ENCODE results near the gene DOCK2.

DOCK2 gene

DNA sequence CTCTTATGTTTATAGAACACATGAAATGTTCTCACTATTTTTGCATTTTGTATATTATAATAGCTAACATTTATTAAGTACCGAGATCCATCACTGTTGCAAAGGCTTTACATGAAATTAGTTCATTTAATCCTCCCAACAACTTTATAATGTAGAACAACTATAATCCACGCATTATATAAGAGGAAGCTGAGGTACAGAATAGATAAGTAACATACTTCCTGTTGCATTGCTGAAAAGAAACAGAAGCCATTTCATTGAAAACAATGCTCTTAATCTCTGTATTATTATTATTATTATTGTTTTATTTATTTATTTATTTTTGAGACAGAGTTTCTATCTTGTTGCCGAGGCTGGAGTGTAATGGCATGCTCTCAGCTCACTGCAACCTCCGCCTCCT is 351.1 kb downstream of the DOCK2 start:
- no peak for DNase-seq (ENCODE audit: low spot score)
- ChIA-PET CTCF (no interaction called here), POLR2A (ENCODE audit: low non-redundant PET) (no interaction called here)
- no peak overlapping the region for H3K27ac ChIP-seq
- TF ChIP-seq, protein P1, sequence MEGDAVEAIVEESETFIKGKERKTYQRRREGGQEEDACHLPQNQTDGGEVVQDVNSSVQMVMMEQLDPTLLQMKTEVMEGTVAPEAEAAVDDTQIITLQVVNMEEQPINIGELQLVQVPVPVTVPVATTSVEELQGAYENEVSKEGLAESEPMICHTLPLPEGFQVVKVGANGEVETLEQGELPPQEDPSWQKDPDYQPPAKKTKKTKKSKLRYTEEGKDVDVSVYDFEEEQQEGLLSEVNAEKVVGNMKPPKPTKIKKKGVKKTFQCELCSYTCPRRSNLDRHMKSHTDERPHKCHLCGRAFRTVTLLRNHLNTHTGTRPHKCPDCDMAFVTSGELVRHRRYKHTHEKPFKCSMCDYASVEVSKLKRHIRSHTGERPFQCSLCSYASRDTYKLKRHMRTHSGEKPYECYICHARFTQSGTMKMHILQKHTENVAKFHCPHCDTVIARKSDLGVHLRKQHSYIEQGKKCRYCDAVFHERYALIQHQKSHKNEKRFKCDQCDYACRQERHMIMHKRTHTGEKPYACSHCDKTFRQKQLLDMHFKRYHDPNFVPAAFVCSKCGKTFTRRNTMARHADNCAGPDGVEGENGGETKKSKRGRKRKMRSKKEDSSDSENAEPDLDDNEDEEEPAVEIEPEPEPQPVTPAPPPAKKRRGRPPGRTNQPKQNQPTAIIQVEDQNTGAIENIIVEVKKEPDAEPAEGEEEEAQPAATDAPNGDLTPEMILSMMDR (conservative IDR thresholded peaks at IDR 0.05; ENCODE audit: low read depth), result no peak

GRCh38 chr5:169988947-169989346 is 351.9 kb downstream of the DOCK2 start:
- CTCF ChIA-PET, result interaction anchor here (0.6 kb wide), 1 partner anchor 43 kb away, joined by 3 read pairs; no protein-coding TSS in a partner anchor
- peak; percentile 19 for DNase-seq (ENCODE audit: low spot score)
- no peak overlapping the region for H3K27ac ChIP-seq
- TF ChIP-seq, protein P1 (conservative IDR thresholded peaks at IDR 0.05; ENCODE audit: low read depth), result no peak
- POLR2A ChIA-PET (ENCODE audit: low non-redundant PET), result no interaction called here

DNA sequence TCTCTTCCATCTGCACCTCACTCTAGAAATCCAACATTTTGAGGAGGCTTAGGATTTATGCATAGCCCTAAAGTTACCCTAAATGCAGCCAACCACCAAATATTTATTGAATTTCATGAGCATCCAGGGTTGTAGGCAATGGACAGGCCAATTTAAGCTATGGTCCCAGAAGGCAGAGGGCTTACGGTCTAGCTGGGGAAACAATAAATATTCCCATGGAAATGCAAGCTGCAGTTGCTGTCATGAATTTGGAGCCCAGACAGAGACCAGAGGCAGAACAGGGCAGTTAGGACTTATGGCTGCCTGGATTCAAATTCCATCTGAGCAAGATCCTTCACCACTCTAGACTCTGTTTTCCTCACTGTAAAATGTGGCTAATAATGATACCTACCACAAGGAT is 352.3 kb downstream of the DOCK2 start:
- no peak for DNase-seq (ENCODE audit: low spot score)
- TF ChIP-seq, protein P1 (conservative IDR thresholded peaks at IDR 0.05; ENCODE audit: low read depth), result no peak
- ChIA-PET POLR2A (ENCODE audit: low non-redundant PET) (no interaction called here), CTCF (interaction anchor here (0.6 to 1.6 kb wide), 3 partner anchors 9 to 376 kb away, joined by 3 to 9 read pairs (median 4); partner anchors contain the start of gene INSYN2B)
- H3K27ac ChIP-seq, result no peak overlapping the region

DNA sequence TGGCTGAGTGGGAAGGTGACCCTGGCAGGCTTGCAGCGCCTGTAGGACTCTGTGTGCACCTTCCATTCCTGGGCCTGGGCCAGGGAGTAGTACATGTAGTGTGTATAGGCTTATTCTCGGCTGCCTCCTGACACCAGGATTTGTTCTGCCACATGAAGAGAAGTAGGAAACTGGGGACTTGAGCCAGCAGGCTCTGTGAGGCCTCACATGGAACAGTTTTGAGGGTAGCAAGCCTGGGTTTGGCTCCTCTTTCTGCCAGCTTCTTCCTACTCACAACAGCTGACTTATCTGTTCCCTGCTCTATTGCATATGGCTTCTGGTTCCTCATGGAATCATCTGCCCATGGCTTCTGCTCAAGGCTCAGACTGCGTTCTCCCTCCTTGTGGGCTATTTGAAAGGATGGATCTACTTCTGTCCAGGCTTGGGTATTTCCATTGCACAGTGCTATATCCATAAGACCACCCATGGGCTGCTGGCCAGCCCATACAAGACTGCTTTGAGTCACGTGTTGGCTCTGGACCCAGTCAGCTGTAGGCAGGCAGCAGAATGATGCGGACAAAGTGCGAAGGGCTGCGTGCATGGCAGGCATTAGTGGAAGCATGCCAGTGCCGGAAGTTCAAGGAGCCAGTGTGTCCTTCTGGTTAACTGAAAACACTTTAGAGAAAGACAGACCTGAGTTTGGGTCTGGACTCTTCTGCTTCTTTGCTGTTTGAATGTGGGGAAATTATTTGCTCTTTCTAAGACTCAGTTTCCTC is 354.2 kb downstream of the DOCK2 start:
- ChIA-PET POLR2A (ENCODE audit: low non-redundant PET) (no interaction called here), CTCF (interaction anchor here (0.7 to 1.6 kb wide), 2 partner anchors 10 to 11 kb away, joined by 3 to 5 read pairs; partner anchors contain the start of gene INSYN2B)
- H3K27ac ChIP-seq, result no peak overlapping the region
- DNase-seq (ENCODE audit: low spot score), result no peak
- TF ChIP-seq, protein P1 (conservative IDR thresholded peaks at IDR 0.05; ENCODE audit: low read depth), result no peak

- ChIA-PET POLR2A (ENCODE audit: low non-redundant PET) (no interaction called here), CTCF (interaction anchor here (1.6 kb wide), 1 partner anchor 12 kb away, joined by 5 read pairs; no protein-coding TSS in a partner anchor)
- TF ChIP-seq, protein P1 (conservative IDR thresholded peaks at IDR 0.05; ENCODE audit: low read depth), result no peak
- no peak for DNase-seq (ENCODE audit: low spot score)
- no peak overlapping the region for H3K27ac ChIP-seq
Measured at GRCh38 chr5:169992789-169993484, 355.9 kb downstream of the DOCK2 start.

DNA sequence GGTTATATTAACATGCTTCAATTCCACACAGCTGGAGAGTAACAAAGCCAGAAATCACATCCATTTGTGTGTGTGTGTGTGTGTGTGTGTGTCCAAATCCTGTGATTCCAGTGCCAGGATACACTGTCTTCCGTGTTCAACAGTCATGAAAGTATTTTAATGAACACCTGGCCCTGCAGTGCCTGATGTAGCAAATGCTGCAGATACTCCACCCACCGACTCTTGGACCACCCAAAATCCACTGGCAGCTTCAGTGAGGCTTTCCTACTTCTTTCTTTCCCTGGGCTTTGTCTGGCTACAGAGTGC is 356.4 kb downstream of the DOCK2 start:
- TF ChIP-seq, protein P1 (conservative IDR thresholded peaks at IDR 0.05; ENCODE audit: low read depth), result no peak
- POLR2A ChIA-PET (ENCODE audit: low non-redundant PET), result no interaction called here
- no peak overlapping the region for H3K27ac ChIP-seq
- DNase-seq (ENCODE audit: low spot score), result no peak
- CTCF ChIA-PET, result no interaction called here
